ENCODE results near the gene PFAS. TPM values are rescaled to one million over a fixed set of nuclear protein-coding genes. Genes with fewer than 3 reads are reported as not detected.

The PFAS gene
- total RNA-seq, 1 experiment from 2014 or later: 80.6 TPM

GRCh38 chr17:8287651-8288335 lies 38.7 kb downstream of the PFAS start (continued):
- TF ChIP-seq, protein P1, sequence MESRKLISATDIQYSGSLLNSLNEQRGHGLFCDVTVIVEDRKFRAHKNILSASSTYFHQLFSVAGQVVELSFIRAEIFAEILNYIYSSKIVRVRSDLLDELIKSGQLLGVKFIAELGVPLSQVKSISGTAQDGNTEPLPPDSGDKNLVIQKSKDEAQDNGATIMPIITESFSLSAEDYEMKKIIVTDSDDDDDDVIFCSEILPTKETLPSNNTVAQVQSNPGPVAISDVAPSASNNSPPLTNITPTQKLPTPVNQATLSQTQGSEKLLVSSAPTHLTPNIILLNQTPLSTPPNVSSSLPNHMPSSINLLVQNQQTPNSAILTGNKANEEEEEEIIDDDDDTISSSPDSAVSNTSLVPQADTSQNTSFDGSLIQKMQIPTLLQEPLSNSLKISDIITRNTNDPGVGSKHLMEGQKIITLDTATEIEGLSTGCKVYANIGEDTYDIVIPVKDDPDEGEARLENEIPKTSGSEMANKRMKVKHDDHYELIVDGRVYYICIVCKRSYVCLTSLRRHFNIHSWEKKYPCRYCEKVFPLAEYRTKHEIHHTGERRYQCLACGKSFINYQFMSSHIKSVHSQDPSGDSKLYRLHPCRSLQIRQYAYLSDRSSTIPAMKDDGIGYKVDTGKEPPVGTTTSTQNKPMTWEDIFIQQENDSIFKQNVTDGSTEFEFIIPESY (IDR thresholded peaks at IDR 0.05; ENCODE audit: extremely low read depth, insufficient replicate concordance, low read length): no peak
- no peak for TF ChIP-seq SIN3A (IDR thresholded peaks at IDR 0.05; ENCODE audit: low read depth)

DNA sequence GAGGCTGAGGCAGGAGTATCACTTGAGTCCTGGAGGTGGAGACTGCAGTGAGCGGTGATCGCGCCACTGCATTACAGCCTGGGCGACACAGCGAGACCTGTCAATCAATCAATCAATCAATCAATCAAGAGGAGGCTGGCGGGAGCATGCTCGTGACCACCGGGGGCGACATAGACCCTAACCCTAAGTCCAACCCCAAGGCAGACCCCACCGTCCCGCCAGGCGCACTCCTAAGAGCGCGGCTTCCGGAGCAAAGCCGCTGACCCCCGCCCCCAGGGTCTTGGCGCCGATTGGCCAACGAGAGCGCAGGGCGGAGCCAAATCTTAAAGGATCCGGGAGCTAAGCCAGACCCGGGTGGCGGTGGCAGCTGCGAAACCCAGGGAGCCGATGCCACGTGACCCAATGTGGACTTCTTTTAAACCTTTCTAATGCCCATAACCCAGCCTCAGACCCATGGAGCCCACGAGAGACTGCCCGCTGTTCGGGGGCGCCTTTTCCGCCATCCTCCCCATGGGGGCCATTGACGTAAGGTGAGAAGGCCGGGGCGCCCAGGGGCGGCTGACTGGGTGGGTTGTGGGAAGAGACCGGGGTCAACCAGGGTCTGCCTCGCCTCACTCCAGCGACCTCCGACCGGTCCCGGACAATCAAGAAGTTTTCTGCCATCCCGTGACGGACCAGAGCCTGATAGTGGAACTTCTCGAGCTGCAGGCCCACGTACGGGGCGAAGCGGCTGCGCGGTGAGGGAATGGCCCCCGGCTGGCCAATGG lies 39.4 kb downstream of the PFAS start, which contains the start of gene RANGRF:
Gene RANGRF (plus strand): TSS at position 335 of the 767 bp plus-strand sequence. CDS start 119 bp downstream, at position 454.
- Histone ChIP-seq H3K9ac (ENCODE audit: low read length) (peak within 1 kb of the TSS; percentile 94), H4K20me1 (ENCODE audit: insufficient read depth) (no peaks in the 10 kb centered on the region), H3K79me2 (ENCODE audit: insufficient read depth, low read length) (no peaks in the 10 kb centered on the region), H3K27ac (ENCODE audit: low read depth, low read length) (peak within 1 kb of the TSS; percentile 80), H3K9me3 (ENCODE audit: control insufficient read depth in 1 of 2, insufficient read depth in 1 of 2, low read depth in 1 of 2, low read length in 2 of 2) (no peaks in the 10 kb centered on the region), H2AFZ (ENCODE audit: low read depth, low read length, poor library complexity, severe bottlenecking) (peak within 1 kb of the TSS; percentile 87), H3K4me3 (replicated peaks in 1 of 2; ENCODE audit: low read depth in 1 of 2, low read length in 2 of 2) (peak within 1 kb of the TSS; percentile 69 to 89), H3K27me3 (ENCODE audit: insufficient read depth, low read length) (no peaks in the 10 kb centered on the region), H3K4me1 (ENCODE audit: control insufficient read depth in 1 of 2, insufficient read depth in 2 of 2, low read length in 2 of 2) (peaks cover 15 to 34% of the 10 kb centered on the region in 2 experiments; a peak in 3 of 4 replicates), H3K36me3 (ENCODE audit: control insufficient read depth in 1 of 2, insufficient read depth in 2 of 2, low read length in 2 of 2) (no peaks in the 10 kb centered on the region), H3K4me2 (ENCODE audit: low read length) (peak within 1 kb of the TSS; percentile 99), H3K9me2 (ENCODE audit: insufficient read depth) (no peaks in the 10 kb centered on the region)
- peak; percentile 32; the same call in 1 of the 2 replicates for TF ChIP-seq SIN3A (IDR thresholded peaks at IDR 0.05; ENCODE audit: low read depth)
- no peak for TF ChIP-seq EZH2 (IDR thresholded peaks at IDR 0.05)
- TF ChIP-seq POLR2A (IDR thresholded peaks at IDR 0.05; ENCODE audit: borderline replicate concordance, extremely low read depth, insufficient read depth, insufficient read length): peak; percentile 58
- peak; percentile 86 for TF ChIP-seq ZFX (IDR thresholded peaks at IDR 0.05)
- no peak for TF ChIP-seq EZH2phosphoT487 (IDR thresholded peaks at IDR 0.05; ENCODE audit: borderline replicate concordance)
- TF ChIP-seq CEBPB (IDR thresholded peaks at IDR 0.05; ENCODE audit: low read depth): no peak
- no peak for TF ChIP-seq JUND (IDR thresholded peaks at IDR 0.05)
- TF ChIP-seq ZNF274 (IDR thresholded peaks at IDR 0.05; ENCODE audit: low read depth, low read length): no peak
- TF ChIP-seq YY1 (IDR thresholded peaks at IDR 0.05; ENCODE audit: extremely low read depth, insufficient replicate concordance, low read depth, low read length): no peak
- TF ChIP-seq POLR2AphosphoS5 (IDR thresholded peaks at IDR 0.05; ENCODE audit: low read depth, low read length): peak; percentile 60
- TF ChIP-seq MAX (IDR thresholded peaks at IDR 0.05): peak; percentile 68
- TF ChIP-seq SP1 (IDR thresholded peaks at IDR 0.05; ENCODE audit: low read depth): peak; percentile 33
- TF ChIP-seq SRF (IDR thresholded peaks at IDR 0.05; ENCODE audit: low read depth): no peak
- TF ChIP-seq CBX3 (IDR thresholded peaks at IDR 0.05; ENCODE audit: low read depth): no peak
- no peak for TF ChIP-seq EGR1 (IDR thresholded peaks at IDR 0.05; ENCODE audit: low read depth)
- no peak for TF ChIP-seq TCF7L2 (IDR thresholded peaks at IDR 0.05; ENCODE audit: borderline replicate concordance, extremely low read depth, insufficient read depth, insufficient read length)
- DNase-seq (ENCODE audit: low read depth, low spot score) (peak; percentile 62), ATAC-seq (peak; percentile 88)
- RAD21 ChIA-PET (ENCODE audit: low non-redundant PET in 1 of 2, low total read pairs in 2 of 2, uncharacterized antibody in 2 of 2, unreplicated experiment in 2 of 2): no interaction called here
- CTCF ChIA-PET: interaction anchor here (1.0 to 1.1 kb wide), 2 partner anchors 12 to 169 kb away, joined by 3 to 4 read pairs; no protein-coding TSS in a partner anchor
- intact Hi-C loops (cut with micrococcal nuclease): loop anchor here (5.0 kb wide), 1 partner anchor 36 kb away; no protein-coding TSS in a partner anchor
- BruUV-seq (replicated peaks): no TSS peak
- POLR2A ChIA-PET: interaction anchor here (0.9 to 1.3 kb wide), 3 partner anchors 38 to 115 kb away, joined by 3 to 5 read pairs (median 4); partner anchors contain the start of gene CTC1

Data from HCT116 (cell line).